ENCODE results near the gene PALB2. TPM values are rescaled to one million over a fixed set of nuclear protein-coding genes. Genes with fewer than 3 reads are reported as not detected.

Gene PALB2
- total and polyA plus RNA-seq, 9 of the 15 experiments (the other 6 are each of a cell fraction or from before 2014, with no cell fraction given) = 7.0 to 25.8 (median 15.2) TPM

GRCh38 chr16:23640931-23641765, at the start of gene PALB2, which contains the start of gene DCTN5 (continued):
- no peak for TF ChIP-seq CHCHD3 (CRISPR knock-in tag; IDR thresholded peaks at IDR 0.05)
- no peak for TF ChIP-seq KAT2B (IDR thresholded peaks at IDR 0.05; ENCODE audit: low read depth, low read length)
- peak; percentile 85; the same call in 1 of the 2 replicates for TF ChIP-seq NR1H2 (CRISPR knock-in tag; IDR thresholded peaks at IDR 0.05)
- TF ChIP-seq EGR1 (conservative IDR thresholded peaks at IDR 0.05) = 0 out of 2 replicates have a peak, but pooled peaks have one; percentile 4
- TF ChIP-seq ZNF583 (CRISPR knock-in tag; IDR thresholded peaks at IDR 0.05) = no peak
- TF ChIP-seq ZNF239 (CRISPR knock-in tag; IDR thresholded peaks at IDR 0.05) = no peak
- peak; percentile 78 for TF ChIP-seq NFRKB (IDR thresholded peaks at IDR 0.05; ENCODE audit: low read depth)
- TF ChIP-seq ETV1 (tag; conservative IDR thresholded peaks at IDR 0.05; ENCODE audit: low read depth) = peak; percentile 98
- TF ChIP-seq ATF7 (IDR thresholded peaks at IDR 0.05) = peak; percentile 72; the same call in 1 of the 2 replicates
- no peak for TF ChIP-seq FOS (IDR thresholded peaks at IDR 0.05; ENCODE audit: extremely low read depth, insufficient read length)
- peak; percentile 65; the same call in 1 of the 2 replicates for TF ChIP-seq TARDBP (IDR thresholded peaks at IDR 0.05)
- TF ChIP-seq ZNF696 (CRISPR knock-in tag; conservative IDR thresholded peaks at IDR 0.05) = no peak
- TF ChIP-seq KAT8 (IDR thresholded peaks at IDR 0.05; ENCODE audit: low read depth) = no peak
- peak; percentile 1; the same call in 1 of the 2 replicates for TF ChIP-seq ZNF316 (IDR thresholded peaks at IDR 0.05)
- TF ChIP-seq ZZZ3 (IDR thresholded peaks at IDR 0.05) = peak; percentile 70; the same call in 1 of the 2 replicates
- peak; percentile 95 to 98 for TF ChIP-seq MNT (conservative IDR thresholded peaks at IDR 0.05)
- TF ChIP-seq MCM2 (IDR thresholded peaks at IDR 0.05; ENCODE audit: low read depth) = no peak
- peak; percentile 95 for TF ChIP-seq POLR2G (IDR thresholded peaks at IDR 0.05; ENCODE audit: low read depth, low read length)
- no peak for TF ChIP-seq GTF2B (IDR thresholded peaks at IDR 0.05; ENCODE audit: extremely low read depth, insufficient read length)
- TF ChIP-seq MEIS2 (IDR thresholded peaks at IDR 0.05; ENCODE audit: partially characterized antibody) = peak; percentile 84
- no peak for TF ChIP-seq NFE2L1 (tag; IDR thresholded peaks at IDR 0.05; ENCODE audit: borderline replicate concordance, low read depth)
- TF ChIP-seq ZMIZ1 (IDR thresholded peaks at IDR 0.05; ENCODE audit: low read depth in 2 of 2, low read length in 2 of 2) = peak in 1 of 2 experiments; percentile 100; a peak in 2 of 4 replicates
- TF ChIP-seq KLF6 (CRISPR knock-in tag; IDR thresholded peaks at IDR 0.05; ENCODE audit: borderline replicate concordance) = no peak

Data from K562 (cell line).